NCI-H1694 treated with DMSO at 0.1 percent for 48 hours (cell line): ENCODE measurements around the gene ENTPD3.

Source experiments
- DNase-seq: peaks from one replicate; lab custom pipeline; 2025; lab: John Stamatoyannopoulos, UW

The ENTPD3 gene

GRCh38 chr3:40387001-40387894 lies at the start of gene ENTPD3:
ENTPD3 (plus strand) TSS chr3:40387184; CDS start chr3:40388058, 874 bp downstream.
- no peak for DNase-seq

- no peak for DNase-seq
These were observed 47.1 kb upstream of the ENTPD3 start for GRCh38 chr3:40339871-40340270.

- DNase-seq: no peak
These were observed 46.3 kb upstream of the ENTPD3 start for GRCh38 chr3:40340541-40341170.

GRCh38 chr3:40341671-40342070 lies 45.3 kb upstream of the ENTPD3 start:
- DNase-seq: no peak

DNA sequence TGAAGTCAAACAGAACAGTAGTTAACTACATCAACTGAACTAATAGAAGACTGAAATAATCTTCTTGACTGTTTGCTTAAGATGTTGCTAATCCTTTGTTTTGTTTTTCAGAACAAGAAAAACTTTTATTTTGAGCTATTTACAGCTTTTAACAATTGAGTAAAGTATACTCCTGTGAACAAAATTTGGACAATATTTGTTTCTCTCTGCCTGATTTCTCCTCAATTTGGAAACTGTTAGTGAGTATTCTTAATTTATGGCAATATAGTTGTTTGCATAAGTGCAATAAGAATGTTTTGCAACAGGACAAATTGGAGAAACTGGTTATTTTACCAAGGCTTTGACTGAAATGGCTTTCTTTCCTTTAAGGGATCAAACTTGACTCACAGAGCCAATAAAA lies 36.5 kb upstream of the ENTPD3 start:
- DNase-seq: no peak

DNA sequence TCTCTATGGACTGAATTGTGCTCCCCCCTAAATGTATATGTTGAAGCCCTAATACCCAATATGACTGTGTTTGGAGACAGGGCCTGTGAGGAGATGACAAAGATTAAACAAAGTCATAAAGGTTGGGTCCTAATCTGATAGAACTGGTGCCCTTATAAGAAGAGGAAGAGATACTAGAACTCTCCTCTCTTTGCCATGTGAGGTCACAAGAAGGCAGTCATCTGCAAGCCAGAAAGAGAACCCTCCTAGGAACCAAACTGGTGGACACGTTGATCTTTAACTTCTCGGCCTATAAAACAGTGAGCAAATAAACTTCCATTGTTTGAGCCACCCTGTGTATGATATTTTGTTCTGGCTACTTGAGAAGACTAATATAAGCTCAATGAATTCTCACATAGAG lies 31.6 kb upstream of the ENTPD3 start:
- DNase-seq: no peak

GRCh38 chr3:40358454-40358853 lies 28.5 kb upstream of the ENTPD3 start:
- no peak for DNase-seq

- DNase-seq: no peak
These were observed 23.3 kb upstream of the ENTPD3 start for GRCh38 chr3:40363674-40364073.

DNA sequence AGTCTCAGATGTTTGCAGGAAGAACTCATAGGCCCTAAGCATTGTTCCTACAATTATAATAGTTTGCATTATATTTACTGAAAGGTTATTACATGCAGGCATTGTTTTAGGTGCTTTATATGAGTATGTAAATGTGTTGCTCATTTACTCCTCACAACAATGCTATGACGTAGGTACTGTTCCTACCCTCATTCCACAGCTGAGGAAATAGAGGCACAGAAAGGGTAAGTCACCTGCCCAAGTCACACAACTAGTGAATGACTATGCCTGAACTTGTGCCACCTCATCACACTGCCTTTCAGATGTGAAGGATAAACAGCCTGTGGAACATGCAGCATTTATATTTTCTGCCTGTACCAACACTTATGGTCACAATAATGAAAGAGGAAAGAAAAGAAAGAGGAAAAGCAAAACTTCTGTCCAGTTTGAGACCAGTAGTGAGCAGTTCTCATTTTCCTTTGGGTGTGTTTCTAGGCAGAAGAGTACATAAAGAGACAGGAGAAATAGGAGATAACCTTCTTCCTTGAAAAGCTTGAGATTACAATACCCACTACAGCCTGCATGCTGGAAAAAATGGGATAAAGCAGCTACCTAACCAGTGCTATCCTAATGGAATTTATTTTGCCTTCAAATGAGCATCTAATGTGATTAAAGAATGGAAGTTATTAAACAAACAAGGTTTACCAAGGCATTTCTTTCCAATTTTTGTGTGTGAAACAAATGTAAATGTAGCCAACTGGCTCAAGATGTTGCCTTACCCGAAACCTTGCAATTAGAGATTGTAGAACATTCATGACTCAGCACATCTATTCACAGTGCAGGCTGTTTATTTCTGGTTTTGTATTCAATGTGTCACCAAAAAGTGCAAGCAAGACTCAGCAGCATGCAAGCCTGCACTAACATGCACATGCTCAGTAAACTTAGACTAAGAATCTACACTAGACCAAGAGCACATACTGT lies 20.5 kb upstream of the ENTPD3 start:
- DNase-seq: no peak

DNA sequence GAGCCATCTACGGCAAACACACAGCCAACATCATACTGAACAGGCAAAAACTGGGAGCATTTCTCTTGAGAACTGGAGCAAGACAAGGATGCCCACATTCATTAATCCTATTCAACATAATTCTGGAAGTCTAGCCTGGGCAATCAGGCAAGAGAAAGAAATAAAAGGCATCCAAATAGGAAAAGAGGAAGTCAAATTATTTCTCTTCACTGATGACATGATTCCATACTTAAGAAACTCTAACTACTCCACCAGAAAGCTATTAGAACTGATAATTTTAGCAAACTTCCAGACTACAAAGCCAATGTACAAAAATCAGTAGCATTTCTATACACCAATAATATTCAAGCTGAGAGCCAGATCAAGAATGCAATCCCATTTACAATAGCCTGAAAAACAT lies 17.3 kb upstream of the ENTPD3 start:
- no peak for DNase-seq

DNA sequence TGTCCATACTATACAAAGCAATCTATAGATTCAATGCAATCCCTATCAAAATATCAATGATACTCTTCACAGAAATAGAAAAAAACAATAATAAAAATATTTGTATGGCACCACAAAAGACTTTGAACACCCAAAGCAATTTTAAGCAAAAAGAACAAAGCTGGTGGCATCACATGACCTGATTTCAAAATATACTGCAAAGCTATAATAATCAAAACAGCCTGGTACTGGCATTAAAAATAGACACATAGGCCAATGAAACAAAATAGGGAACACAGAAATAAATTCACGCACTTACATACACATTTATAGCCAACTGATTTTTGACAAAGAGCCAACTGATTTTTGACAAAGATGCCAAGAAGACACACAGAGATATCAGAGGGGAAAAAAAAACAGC lies 9.2 kb upstream of the ENTPD3 start:
- no peak for DNase-seq

DNA sequence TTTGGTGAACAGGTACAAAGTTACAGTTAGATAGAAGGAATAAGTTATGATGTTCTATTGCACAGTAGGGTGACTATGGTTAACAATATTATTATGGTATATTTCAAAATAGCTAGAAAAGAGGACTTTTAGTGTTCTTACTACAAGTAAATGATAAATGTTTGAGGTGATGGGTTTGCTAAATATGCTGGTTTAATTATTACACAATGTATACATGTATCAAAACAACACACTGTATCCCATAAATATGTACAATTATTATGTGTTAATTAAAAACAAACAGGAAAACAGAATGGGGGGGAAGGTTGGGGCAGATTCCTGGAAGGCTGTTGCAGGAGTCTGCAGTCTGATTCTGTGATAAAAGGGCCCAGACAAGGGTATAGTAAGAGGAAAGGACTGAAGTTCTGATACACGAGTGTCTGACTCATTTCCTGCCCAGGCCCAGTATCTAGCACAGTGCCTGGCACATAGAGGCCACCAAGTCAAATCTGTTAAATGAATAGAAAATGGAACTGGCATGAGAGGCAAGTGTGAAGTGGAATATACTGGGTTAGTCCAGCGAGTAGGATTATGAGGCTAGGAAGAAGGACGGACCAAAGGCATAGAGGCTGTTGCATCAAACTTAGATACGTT lies 7.2 kb upstream of the ENTPD3 start:
- no peak for DNase-seq

DNA sequence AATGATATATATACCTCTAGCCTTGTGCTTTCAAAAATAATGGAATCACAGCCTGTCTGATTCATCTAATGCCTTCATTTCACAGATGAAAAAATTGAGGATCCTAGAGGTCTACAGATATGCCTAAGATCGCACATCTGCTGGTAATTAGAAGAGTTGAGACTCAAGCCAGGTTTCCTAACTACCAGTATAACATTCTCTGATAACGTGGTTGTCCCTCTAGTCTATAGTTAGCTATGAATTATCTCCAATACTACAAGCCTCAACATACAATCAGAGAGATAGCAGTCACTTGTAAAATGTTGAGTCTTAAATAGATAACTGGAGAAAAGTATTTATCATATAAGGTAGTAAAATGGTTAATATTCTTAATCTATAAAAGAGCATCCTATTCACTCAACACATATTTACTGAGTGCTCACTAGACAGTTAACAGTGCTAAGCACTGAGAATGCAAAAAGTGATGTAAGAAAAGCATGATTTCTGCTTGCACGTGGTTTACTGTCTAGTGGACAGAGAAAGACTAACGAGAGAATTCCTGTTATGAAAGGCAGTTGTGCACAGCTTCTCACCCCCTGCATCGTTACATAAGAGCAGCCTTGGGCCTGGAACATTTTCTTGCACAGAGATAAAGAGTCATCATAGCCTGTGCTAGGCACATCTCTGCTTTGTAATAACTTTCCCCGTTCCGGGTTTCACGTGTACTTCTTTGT lies 4.9 kb upstream of the ENTPD3 start:
- DNase-seq: no peak

DNA sequence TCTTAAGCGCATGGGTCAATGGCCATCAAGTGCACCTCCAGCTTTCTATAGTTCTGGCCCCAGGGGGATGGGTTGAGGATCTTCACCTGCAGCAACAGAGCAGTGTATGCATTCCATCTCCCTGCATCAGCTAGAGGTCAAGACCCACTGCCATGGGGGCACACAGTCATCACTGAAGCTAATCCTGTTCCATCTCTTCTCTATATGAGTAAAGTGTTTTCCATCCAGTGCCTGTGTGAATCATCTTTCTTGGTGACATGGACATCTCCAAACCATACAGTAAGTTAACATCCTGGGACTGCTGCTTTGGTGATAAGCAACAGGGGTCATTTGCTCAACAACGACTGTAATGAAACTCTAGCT lies 4.4 kb upstream of the ENTPD3 start:
- DNase-seq: no peak

- DNase-seq: no peak
These were observed 771 bp upstream of the ENTPD3 start for GRCh38 chr3:40386213-40386612.

- no peak for DNase-seq
These were observed 891 bp downstream of the ENTPD3 start for GRCh38 chr3:40387895-40388254.

DNA sequence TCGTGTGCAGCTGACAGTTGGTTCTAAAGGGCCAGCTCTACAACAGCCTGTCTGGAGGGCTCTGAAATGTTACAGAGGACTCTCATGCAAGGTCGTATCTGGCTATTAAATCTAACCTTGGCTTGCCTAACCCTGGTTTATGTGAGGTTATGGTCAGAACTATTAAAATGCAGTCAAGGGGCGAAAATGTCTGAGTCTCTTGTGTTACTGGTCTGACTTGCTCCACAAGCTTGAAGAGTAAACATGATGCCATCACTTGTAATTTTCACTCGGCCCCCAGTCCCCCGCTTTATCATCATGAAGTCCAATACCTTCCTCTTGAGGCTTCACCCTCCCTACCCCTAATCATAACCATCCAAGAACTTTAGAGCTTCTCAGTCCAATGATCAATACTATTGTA lies 9.4 kb downstream of the ENTPD3 start:
- no peak for DNase-seq

DNA sequence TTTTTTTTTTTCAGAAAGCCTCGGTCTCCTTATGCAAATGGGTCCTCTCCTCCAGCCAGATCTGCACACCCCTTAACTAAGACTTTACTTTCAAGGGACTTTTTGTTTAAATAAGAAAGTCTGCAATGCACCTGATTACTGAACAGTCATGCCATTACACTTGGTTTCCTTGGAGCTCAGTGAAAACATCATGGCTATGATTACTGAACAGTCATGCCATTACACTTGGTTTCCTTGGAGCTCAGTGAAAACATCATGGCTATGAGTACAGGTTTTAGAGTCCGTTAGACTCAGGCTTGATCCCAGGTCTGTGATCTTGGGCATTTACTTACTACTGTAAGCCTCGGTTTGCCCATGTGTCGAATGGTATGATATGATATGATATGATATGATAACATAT lies 10.1 kb downstream of the ENTPD3 start:
- DNase-seq: no peak

GRCh38 chr3:40397912-40398311 lies 10.9 kb downstream of the ENTPD3 start:
- no peak for DNase-seq

- DNase-seq: no peak
These were observed 11.4 kb downstream of the ENTPD3 start for GRCh38 chr3:40398346-40398745.

DNA sequence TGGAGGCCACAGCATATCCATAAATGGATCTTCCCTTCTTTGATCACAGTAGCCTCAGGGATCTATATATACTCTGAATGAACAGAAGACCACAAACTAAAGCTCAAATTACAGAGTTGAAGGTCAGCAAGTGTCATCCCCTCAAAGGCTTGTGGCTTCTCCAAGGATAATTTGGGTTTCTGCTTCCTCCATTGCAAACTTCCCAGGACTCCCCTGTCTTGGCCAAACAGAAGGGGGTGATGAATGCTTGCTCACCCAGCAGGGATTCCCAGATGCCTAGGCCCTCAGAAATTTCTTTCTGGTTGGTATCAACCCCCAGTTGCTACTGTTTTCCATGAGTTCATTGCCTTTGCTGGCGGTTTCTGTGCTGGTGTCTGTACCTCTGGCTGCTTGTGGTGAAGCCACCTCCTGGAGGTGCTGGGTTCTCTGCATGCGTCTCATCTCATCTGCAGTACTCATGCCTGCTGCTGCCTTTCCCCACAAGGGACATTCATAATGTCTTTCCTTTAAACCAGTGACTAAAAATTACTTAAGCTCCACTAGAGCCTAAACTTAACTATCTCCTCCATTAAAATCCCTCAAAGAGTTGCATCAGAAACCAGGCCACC lies 17.7 kb downstream of the ENTPD3 start:
- DNase-seq: no peak
